ENCODE data around the gene FAM200B.

The FAM200B gene

DNA sequence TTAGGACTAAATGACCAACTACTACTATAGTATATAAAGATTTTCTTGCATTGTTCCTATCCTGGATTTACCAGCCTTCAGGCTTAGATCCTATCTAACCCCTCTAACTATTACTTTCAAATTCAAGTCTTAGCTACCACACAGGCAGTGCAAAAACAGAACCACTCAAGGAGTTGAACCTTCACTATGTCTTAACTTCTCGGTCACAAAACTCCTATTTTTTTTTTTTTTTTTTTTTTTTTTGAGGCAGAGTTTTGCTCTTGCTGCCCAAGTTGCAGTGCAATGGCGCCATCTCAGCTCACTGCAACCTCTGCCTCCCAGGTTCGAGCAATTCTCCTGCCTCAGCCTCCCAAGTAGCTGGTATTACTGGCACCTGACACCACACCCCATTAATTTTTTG, 6.3 kb upstream of the FAM200B start:
- Mint-ChIP-seq H3K4me3 (no peak overlapping the region), H3K9me3 (no peaks in the 10 kb centered on the region), H3K27ac (no peak overlapping the region), H3K27me3 (no peaks in the 10 kb centered on the region), H3K36me3 (ENCODE audit: insufficient read depth) (no peaks in the 10 kb centered on the region), H3K4me1 (ENCODE audit: low read depth in 2 of 2) (peaks cover 0 to 4% of the 10 kb centered on the region in 2 donors)
- ATAC-seq (replicated peaks) (no peak), DNase-seq (no peak)

DNA sequence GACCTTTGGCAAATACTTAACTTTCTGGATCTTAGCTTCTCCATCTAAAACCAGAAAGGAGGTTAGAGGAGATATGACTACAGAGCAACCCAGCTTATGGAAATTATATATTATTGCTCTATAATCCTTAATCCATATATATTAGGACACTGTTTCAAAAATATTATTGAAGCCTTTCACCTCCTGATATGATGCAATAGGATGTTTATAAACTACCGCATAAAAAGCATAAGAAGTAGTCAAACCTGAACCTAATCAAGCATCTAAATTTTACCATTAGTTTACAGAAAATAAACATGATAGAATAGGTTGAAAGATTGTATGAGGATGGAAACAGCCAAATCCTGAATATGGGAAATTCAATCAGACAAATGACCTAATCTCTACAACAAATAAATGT, 5.6 kb upstream of the FAM200B start:
- H3K36me3 Mint-ChIP-seq (ENCODE audit: insufficient read depth) = no peaks in the 10 kb centered on the region
- H3K27ac Mint-ChIP-seq = no peak overlapping the region
- H3K4me1 Mint-ChIP-seq (ENCODE audit: low read depth in 2 of 2) = peaks cover 0 to 4% of the 10 kb centered on the region in 2 donors
- no peaks in the 10 kb centered on the region for H3K27me3 Mint-ChIP-seq
- ATAC-seq (replicated peaks) (no peak), DNase-seq (no peak)
- no peak overlapping the region for H3K4me3 Mint-ChIP-seq
- no peaks in the 10 kb centered on the region for H3K9me3 Mint-ChIP-seq

DNA sequence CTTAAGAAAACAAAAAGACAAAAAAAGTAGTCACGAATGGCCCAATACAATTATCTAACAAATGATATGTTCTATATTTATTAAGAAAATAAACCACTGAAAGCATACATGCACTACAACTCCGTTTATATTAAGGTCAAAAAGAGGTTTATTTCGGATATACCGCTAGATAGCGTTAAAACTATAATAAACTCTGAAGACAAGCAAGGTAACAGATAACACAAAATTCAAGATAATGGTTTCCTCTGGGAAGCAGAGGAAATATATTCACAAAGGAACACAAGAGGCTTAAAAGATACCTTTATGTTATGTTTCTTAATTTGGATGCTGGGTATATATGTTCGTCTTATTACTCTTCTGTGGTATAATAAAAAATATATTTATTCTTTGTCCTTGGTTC, 4.7 kb upstream of the FAM200B start:
- H3K4me1 Mint-ChIP-seq (ENCODE audit: low read depth in 2 of 2) = peaks cover 4 to 6% of the 10 kb centered on the region in 2 donors
- no peak overlapping the region for H3K4me3 Mint-ChIP-seq
- no peak overlapping the region for H3K27ac Mint-ChIP-seq
- H3K27me3 Mint-ChIP-seq = no peaks in the 10 kb centered on the region
- ATAC-seq (replicated peaks) (no peak), DNase-seq (no peak)
- H3K36me3 Mint-ChIP-seq (ENCODE audit: insufficient read depth) = peaks cover 7% of the 10 kb centered on the region
- no peaks in the 10 kb centered on the region for H3K9me3 Mint-ChIP-seq

DNA sequence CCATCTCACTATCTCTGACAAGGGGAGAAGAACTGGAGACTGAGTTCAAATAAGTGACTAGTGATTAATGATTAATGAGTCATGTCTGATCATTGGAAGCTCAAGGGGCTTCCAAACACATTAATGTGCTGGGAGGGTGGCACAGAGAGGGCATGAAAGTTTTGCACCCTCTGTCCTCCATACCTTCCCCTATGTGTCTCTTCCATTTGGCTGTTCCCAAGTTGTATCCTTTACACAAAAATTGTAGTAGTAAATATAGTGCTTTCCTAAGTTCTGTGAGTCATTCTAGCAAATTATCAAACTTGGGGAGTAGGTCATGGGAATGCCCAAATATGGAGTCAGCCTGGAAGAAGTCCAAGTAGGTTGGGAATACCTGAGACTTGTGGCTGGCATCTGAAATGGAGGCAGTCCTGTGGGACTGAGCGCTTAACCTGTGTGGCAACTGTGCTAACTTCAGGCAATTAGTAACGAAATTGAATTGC, 4.1 kb upstream of the FAM200B start:
- Mint-ChIP-seq H3K9me3 (no peaks in the 10 kb centered on the region), H3K27ac (no peak overlapping the region), H3K36me3 (ENCODE audit: insufficient read depth) (peaks cover 11% of the 10 kb centered on the region), H3K4me1 (ENCODE audit: low read depth in 2 of 2) (peaks cover 10 to 13% of the 10 kb centered on the region in 2 donors), H3K4me3 (no peak overlapping the region), H3K27me3 (no peaks in the 10 kb centered on the region)
- ATAC-seq (replicated peaks) = no peak
- DNase-seq = no peak

DNA sequence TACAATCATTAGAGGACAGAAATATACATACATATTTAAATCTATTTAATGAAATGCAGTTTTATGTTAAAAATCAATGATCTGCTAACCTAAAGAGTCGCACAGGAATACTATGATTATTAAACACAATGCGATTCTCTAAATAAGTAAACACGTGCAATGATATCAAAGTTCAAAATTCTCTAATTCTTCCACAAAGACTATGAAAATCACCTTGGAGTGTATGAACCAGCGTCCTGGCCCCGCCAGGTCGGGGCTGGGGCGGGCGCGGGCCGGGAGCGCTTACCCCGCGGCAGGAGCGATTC, 608 bp upstream of the FAM200B start:
- DNase-seq (no peak), ATAC-seq (replicated peaks) (no peak)
- Mint-ChIP-seq H3K4me1 (ENCODE audit: low read depth in 2 of 2) (peaks cover 23 to 29% of the 10 kb centered on the region in 2 donors), H3K4me3 (peak overlapping the region; percentile 100), H3K27me3 (no peaks in the 10 kb centered on the region), H3K27ac (peak overlapping the region; percentile 100), H3K36me3 (ENCODE audit: insufficient read depth) (peaks cover 11% of the 10 kb centered on the region), H3K9me3 (no peaks in the 10 kb centered on the region)

DNA sequence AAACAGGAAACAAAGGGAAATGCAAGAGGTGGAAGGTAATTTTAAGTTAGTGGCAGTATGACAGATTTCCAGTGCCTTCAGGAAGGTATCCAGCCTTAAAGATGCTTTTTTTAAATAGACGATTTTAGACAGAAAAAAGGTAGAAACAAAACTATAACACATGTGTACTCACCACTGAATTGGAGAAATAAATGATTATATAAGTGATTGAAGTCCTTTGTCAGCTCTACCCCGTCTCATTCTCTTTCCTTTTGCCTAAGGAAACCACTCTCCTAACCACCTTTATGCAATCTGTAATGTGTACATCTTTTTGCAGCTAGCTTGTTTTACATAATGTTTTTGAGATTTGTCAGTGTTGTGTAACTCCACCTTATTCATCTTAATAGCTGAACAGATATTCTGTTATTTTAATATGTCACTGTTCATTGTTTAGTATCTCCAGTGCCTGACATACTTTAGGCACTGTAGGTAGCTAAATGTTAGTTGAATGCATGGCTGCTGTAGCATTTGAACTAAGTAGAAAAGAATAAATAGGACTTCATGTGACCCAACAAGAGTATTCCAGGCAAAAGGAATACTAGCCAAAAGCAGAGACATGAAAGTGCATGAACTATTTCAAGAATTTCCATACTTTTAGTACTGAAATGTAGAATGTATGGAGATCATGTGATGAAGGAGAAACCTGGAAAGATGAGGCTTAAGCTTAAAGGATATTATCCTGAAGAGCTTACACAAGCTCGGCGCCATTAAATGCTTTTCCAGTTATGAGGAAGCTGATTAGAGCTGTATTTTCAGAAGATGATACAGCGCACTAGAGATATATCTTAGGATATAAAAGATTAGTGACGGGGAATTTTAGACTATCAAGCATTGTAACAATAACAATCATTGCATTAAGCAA, 865 bp downstream of the FAM200B start:
- Mint-ChIP-seq H3K27ac (peak overlapping the region; percentile 100), H3K4me1 (ENCODE audit: low read depth in 2 of 2) (peaks cover 25 to 29% of the 10 kb centered on the region in 2 donors), H3K36me3 (ENCODE audit: insufficient read depth) (peaks cover 22% of the 10 kb centered on the region), H3K9me3 (no peaks in the 10 kb centered on the region), H3K4me3 (peak overlapping the region; percentile 100), H3K27me3 (no peaks in the 10 kb centered on the region)
- DNase-seq (no peak), ATAC-seq (replicated peaks) (peak; percentile 9)

DNA sequence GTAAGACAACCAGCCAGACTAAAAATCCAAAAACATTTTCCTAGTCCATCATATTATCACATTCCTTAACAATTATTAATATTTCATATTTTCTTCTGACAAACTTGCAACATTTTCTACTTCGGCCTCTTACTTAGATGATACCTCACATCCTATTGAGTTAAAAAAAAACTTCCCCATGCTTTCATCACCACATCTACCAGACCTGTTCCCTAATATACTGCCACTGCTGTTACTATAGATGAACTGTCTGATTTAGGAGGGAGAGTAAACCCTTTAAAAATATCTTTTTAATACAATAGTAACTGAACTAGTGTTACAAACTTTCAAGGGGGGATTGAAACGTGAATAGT, 1.5 kb downstream of the FAM200B start:
- H3K27ac Mint-ChIP-seq = no peak overlapping the region
- H3K4me1 Mint-ChIP-seq (ENCODE audit: low read depth in 2 of 2) = peaks cover 25 to 29% of the 10 kb centered on the region in 2 donors
- H3K36me3 Mint-ChIP-seq (ENCODE audit: insufficient read depth) = peaks cover 28% of the 10 kb centered on the region
- DNase-seq (no peak), ATAC-seq (replicated peaks) (no peak)
- H3K27me3 Mint-ChIP-seq = no peaks in the 10 kb centered on the region
- no peaks in the 10 kb centered on the region for H3K9me3 Mint-ChIP-seq
- peak overlapping the region in 1 of 2 donors; percentile 100 for H3K4me3 Mint-ChIP-seq

DNA sequence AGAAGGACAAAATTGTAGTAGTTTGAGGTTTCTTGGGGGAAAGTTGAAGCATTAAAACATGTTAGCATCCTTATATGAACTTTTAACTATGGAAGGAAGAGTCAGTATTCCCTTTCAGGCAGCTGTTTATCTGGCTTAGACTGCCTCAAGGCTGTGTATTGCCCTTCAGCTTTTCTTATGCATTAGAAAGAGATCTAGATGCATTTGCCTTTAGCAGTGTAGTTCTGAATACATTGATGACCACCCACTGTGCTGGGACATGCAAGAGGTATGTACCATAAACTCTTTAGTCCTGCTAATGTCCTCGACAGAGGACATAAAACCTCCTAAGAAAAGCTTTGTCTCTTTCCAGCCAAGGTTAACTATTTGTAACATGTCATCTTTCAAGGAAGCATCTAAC, 2.9 kb downstream of the FAM200B start:
- DNase-seq (no peak), ATAC-seq (replicated peaks) (no peak)
- Mint-ChIP-seq H3K9me3 (no peaks in the 10 kb centered on the region), H3K4me3 (no peak overlapping the region), H3K36me3 (ENCODE audit: insufficient read depth) (peaks cover 34% of the 10 kb centered on the region), H3K27ac (peak overlapping the region in 1 of 2 donors; percentile 6), H3K4me1 (ENCODE audit: low read depth in 2 of 2) (peaks cover 25 to 29% of the 10 kb centered on the region in 2 donors), H3K27me3 (no peaks in the 10 kb centered on the region)

DNA sequence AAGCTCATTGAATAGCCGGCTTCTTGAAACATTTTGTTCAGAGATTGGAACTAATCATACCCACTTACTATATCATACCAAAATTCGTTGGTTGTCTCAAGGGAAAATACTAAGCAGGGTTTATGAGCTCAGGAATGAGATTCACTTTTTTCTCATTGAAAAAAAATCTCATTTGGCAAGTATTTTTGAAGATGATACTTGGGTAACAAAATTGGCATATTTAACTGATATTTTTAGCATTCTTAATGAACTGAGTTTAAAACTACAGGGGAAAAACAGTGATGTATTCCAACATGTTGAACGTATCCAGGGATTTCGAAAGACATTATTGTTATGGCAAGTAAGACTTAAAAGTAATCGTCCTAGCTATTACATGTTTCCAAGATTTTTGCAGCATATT, 6.4 kb downstream of the FAM200B start:
- H3K4me1 Mint-ChIP-seq (ENCODE audit: low read depth in 2 of 2) = peaks cover 8 to 14% of the 10 kb centered on the region in 2 donors
- H3K27ac Mint-ChIP-seq = no peak overlapping the region
- H3K36me3 Mint-ChIP-seq (ENCODE audit: insufficient read depth) = peaks cover 23% of the 10 kb centered on the region
- DNase-seq (no peak), ATAC-seq (replicated peaks) (no peak)
- no peak overlapping the region for H3K4me3 Mint-ChIP-seq
- H3K9me3 Mint-ChIP-seq = no peaks in the 10 kb centered on the region
- no peaks in the 10 kb centered on the region for H3K27me3 Mint-ChIP-seq

DNA sequence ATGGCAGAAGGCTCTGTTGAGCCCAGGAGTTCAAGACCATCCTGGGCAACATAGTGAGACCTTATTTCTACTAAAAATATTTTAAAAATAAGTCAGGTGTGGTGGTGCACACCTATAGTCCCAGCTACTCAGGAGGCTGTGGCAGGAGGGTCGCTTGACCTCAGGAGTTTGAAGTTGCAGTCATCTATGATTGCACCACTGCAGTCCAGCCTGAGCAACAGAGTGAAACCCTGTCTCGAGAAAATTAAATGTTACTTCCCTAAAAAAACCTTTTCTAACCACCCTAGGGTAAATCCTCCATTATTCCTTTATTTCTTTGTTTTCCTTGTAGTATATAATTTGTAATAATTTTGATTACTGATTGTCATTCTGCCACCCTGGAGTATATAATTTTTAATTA, 7.9 kb downstream of the FAM200B start:
- no peaks in the 10 kb centered on the region for H3K9me3 Mint-ChIP-seq
- ATAC-seq (replicated peaks) (no peak), DNase-seq (no peak)
- H3K4me3 Mint-ChIP-seq = no peak overlapping the region
- no peak overlapping the region for H3K27ac Mint-ChIP-seq
- peaks cover 7% of the 10 kb centered on the region in 2 donors for H3K4me1 Mint-ChIP-seq (ENCODE audit: low read depth in 2 of 2)
- peaks cover 23% of the 10 kb centered on the region for H3K36me3 Mint-ChIP-seq (ENCODE audit: insufficient read depth)
- H3K27me3 Mint-ChIP-seq = no peaks in the 10 kb centered on the region

DNA sequence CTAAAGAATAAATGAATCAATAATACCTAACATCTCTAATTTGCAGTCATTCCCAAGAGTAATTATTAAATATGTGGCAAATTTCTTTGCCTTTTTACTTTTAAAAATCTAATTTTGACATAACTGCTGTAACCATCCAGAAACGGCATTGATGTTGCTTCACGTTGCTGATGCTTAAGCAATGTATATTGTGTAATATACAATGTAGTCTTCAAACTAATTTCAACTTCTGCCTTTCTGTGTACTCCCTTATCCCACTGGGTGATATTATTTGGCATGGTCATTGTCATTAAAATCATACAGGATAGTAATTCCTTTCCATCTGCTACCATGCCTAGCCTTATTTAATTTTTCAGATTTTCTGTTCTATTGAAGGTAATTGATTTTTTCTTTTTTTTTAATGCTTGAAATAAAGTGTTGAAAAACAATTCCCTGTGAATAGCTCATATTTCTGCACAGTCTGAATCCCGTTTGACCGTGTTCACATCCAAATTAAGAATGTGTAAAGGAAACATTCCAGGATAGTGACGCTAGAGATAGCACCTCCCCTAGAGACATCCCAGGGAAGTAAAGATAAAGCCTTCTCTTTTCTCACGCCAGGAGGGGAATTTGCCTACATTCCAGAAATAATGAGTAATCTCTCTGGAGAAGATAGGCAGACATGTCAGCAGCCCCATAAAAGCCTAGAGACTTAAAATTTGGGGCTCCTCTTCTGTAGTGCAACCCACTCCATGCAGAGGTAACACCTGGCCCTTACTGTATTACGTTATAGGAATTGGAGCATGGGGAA, 8.6 kb downstream of the FAM200B start:
- ATAC-seq (replicated peaks) = no peak
- DNase-seq = no peak
- Mint-ChIP-seq H3K27ac (no peak overlapping the region), H3K27me3 (no peaks in the 10 kb centered on the region), H3K4me1 (ENCODE audit: low read depth in 2 of 2) (peaks cover 3 to 4% of the 10 kb centered on the region in 2 donors), H3K4me3 (no peak overlapping the region), H3K36me3 (ENCODE audit: insufficient read depth) (peaks cover 23% of the 10 kb centered on the region), H3K9me3 (no peaks in the 10 kb centered on the region)

DNA sequence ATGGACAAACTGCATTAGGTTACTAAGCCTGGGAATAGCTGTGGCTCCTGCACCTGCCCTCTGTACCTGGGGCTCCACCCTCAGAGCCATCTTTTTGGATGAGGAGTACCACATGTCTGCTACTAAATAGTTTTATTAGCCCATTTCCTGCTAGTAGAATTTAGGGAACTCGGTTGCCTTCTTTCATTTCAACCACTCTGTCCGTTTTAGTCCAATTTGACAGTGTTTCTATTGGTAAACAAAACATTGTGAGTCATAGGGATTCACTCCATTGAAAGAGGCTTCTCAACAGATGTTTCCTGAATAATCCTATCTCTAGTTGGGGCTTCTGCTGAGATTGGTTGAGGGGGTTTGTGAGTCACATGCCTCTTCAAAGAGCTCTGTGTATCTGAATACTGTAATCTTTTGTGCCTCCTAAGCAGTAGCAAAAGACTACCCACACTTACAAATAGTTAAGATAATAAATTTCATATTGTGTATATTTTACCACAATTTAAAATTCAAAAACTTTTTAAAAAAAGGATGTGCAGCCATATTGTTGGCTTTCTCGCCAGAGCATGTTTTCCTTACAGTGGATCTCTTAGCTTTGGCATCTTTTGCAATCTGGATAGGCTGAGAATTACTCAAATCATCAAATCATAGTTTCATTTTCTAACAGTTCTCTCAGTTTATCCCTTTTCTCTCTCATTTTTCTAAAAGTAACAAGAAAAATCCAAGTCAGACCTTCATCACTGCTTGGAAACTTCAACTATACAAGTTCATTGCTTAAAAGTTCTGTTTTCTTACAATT, 9.9 kb downstream of the FAM200B start:
- Mint-ChIP-seq H3K9me3 (no peaks in the 10 kb centered on the region), H3K27me3 (peaks cover 0 to under 1% of the 10 kb centered on the region in 2 donors), H3K4me1 (ENCODE audit: low read depth in 2 of 2) (no peaks in the 10 kb centered on the region), H3K4me3 (no peak overlapping the region), H3K36me3 (ENCODE audit: insufficient read depth) (peaks cover 20% of the 10 kb centered on the region), H3K27ac (no peak overlapping the region)
- DNase-seq (no peak), ATAC-seq (replicated peaks) (no peak)

DNA sequence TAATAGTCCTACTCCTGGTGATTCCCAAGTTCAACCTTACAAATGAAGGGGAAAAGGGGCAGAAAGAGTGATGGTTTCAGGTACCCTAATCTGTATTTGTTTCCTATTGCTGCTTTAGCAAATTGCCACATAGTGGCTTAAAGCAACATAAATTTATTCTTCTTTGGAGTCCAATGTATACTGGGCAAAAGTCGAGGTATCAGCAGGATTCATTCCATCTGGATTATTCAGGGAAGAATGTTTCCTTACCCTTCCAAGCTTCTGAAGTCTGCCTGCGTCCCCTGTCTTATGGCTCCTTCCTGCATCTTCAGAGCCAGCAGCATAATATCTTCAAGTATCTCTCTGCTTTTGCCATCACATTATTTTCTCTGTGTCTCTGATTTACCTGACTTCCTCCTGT, 11.0 kb downstream of the FAM200B start:
- Mint-ChIP-seq H3K9me3 (no peaks in the 10 kb centered on the region), H3K4me3 (no peak overlapping the region), H3K36me3 (ENCODE audit: insufficient read depth) (peaks cover 11% of the 10 kb centered on the region), H3K27me3 (peaks cover 8 to 11% of the 10 kb centered on the region in 2 donors), H3K4me1 (ENCODE audit: low read depth in 2 of 2) (peaks cover 0 to 1% of the 10 kb centered on the region in 2 donors), H3K27ac (no peak overlapping the region)
- ATAC-seq (replicated peaks) (no peak), DNase-seq (no peak)

Data from effector memory CD8-positive, alpha-beta T cell (primary cell).